NCI-H2227 treated with DMSO at 0.1 percent for 48 hours (cell line): ENCODE data around the gene MRO.
"Not testable (repeated sequence)": the region's sequence is repeated elsewhere in the genome, so short reads cannot be mapped to it uniquely, and the experiment has no call there.

Source experiments
- DNase-seq: peaks from one replicate; lab custom pipeline; 2025; lab: John Stamatoyannopoulos, UW

MRO gene

GRCh38 chr18:50819728-50820378 lies at the start of gene MRO:
Gene MRO (minus strand): TSS chr18:50820016. CDS start chr18:50809400, 10,616 bp downstream.
- DNase-seq = peak; percentile 86

DNA sequence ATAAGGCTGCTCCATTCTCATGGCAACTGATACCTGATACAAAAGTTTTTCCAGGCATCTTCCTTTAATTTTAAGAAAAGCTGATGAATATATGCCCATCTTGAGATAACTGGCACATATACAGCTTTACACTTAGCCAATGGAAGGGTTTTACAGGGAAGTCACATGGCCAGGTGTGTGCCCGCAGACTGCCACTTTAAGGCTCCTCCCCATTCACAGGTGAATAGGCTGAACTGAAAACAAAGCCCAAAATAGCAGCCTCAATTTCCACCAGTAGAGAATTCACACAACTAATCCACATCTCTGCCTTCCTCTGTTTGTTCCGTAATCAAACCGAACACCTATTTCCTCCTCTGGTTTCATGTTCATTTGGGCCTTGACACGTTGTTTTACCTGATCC lies 49.3 kb upstream of the MRO start:
- DNase-seq = no peak

GRCh38 chr18:50866765-50867164 lies 46.9 kb upstream of the MRO start:
- DNase-seq = no peak

- DNase-seq = no peak
Observed at GRCh38 chr18:50863840-50864375, 44.1 kb upstream of the MRO start.

DNA sequence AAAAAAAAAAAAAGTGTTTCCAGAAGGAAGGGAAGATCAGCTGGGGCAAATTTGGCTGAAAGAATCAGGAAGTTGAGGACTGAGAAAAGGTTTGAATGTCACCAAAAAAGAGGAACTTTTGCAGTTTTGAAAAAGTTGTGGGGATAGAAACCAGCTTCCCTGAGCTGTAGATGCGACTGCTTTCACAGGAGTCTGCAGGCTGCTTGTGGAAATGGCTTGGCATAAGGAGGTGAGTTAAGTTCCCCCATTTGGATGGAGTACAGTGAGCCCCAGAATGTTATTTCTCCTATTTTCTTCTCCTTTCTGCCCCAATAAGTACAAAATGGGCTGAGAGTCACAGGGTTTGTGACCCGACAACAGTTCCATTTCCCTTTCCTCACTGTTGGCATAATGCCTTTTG lies 42.6 kb upstream of the MRO start:
- no peak for DNase-seq

DNA sequence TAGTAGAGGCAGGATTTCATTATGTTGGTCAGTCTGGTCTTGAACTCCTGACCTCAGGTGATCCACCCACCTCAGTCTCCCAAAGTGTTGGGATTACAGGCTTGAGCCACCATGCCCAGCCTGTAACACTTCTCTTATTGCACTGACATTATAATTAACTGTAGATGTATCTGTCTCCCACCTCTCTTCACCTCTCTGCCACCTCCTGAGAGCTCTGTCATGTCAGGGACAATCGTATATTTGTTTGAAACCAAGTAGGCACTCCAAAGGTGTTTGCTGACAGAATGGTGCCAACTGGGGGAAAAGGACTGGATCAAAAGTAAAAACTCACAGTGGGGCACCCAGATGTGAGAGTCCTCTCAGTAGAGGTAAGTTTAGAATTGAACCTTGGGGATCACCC lies 41.8 kb upstream of the MRO start:
- no peak for DNase-seq

- no peak for DNase-seq
Observed at GRCh38 chr18:50859793-50860555, 40.2 kb upstream of the MRO start.

- no peak for DNase-seq
Observed at GRCh38 chr18:50857694-50858093, 37.9 kb upstream of the MRO start.

GRCh38 chr18:50857166-50857565 lies 37.4 kb upstream of the MRO start:
- not testable (repeated sequence) for DNase-seq

DNA sequence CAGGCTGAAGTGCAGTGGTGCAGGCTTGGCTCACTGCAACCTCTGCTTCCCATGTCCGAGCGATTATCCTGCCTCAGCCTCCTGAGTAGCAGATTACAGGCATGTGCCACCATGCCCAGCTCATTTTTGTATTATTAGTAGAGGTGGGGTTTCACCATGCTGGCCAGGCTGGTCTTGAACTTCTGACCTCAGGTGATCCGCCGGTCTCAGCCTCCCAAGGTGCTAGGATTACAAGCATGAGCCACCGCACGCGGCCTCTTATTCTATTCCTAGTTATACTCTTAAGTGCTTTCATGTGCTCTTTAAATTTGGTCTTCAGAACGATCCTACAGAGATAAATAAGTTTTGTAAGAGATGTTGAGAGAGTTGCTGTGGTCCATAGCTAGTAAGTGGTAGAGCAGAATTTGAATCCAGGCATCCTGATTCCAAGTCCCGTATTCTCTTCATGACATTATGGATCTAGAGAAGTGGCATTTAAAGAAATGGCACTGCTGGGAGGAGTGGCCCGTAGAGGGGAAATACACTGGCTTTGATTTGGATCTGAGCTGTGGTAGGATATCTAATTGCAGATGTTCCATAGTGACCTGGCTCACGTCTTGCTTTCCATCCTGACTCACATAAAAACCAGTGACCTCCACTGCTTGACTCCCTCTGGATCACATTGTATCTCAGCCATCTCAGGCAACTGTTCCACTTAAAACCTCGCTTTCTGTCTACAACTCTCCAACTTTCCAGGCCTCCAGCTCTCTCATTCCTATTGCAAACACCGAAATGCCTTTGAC lies 36.4 kb upstream of the MRO start:
- DNase-seq = no peak

GRCh38 chr18:50853863-50854271 lies 34.1 kb upstream of the MRO start:
- no peak for DNase-seq

DNA sequence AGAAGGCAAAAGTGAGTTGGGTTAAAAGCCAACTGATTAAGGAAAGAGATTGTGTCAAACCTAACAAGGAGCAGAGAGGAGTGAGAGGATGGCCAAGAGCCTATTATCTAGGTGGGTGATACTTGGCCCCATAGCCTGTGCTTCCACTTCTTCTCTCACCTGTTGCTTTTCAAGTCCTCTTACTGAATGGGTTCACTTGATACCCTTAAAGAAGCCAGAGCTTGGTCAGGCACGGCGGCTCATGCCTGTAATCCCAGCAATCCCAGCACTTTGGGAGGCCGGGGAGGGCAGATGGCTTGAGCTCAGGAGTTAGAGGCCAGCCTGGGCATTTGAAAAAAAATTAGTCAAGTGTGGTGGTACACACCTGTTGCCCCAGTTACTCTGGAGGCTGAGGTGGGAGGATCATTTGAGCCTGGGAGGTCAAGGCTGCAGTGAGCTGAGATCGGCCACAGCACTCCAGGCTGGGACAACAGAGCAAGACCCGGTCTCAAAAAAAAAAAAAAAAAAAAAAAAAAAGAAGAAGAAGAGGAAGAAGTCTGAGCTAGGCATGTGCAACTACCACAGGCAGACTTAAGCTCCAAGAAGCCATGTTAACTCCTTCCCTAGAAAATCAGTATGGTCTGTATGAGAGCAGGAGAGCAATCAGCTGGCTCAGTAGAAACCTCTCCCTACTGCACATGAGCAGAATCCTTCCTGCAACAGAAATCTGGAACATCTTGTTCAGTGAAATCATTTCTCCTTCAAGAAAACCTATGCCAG lies 30.7 kb upstream of the MRO start:
- no peak for DNase-seq

GRCh38 chr18:50849419-50849821 lies 29.6 kb upstream of the MRO start:
- DNase-seq = no peak

DNA sequence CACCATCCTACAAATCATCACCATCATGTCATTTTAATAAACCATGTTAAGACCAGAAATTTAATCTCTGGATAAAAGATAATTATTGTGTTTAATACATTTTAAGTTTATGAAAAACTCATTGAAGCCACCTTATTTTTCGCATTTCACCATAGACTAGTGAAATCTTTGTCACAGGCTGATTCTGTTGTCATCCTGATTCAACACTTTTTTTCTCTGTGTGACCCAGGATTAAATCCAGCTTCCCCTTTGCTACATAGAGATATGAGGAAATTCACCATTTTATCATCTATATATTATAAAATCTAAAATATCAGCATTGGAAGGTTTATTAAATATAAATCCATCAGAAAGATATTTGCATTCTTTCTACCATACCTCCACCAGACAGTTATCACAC lies 29.2 kb upstream of the MRO start:
- DNase-seq = no peak

GRCh38 chr18:50848061-50848551 lies 28.3 kb upstream of the MRO start:
- no peak for DNase-seq

GRCh38 chr18:50847192-50847591 lies 27.4 kb upstream of the MRO start:
- DNase-seq = no peak

DNA sequence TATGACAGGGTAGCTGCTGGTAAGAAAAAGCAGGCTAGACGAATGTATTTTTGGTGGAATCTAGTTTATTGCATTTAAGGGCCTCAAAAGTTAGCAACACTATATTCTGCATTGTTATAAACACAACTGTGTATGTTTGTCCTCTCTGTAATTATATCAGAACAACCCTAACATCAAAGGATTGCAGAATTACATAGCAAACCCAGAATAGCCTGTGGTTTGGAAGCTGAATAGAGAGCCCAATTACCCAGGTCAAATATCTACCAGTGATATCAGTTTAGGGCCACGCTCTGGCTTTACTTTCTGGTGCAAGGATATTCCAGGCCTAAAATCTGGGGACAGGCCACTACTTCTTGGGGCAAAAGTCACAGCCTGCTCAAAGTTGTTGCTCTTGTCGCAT lies 25.1 kb upstream of the MRO start:
- no peak for DNase-seq

- DNase-seq = no peak
Observed at GRCh38 chr18:50844554-50844953, 24.7 kb upstream of the MRO start.

DNA sequence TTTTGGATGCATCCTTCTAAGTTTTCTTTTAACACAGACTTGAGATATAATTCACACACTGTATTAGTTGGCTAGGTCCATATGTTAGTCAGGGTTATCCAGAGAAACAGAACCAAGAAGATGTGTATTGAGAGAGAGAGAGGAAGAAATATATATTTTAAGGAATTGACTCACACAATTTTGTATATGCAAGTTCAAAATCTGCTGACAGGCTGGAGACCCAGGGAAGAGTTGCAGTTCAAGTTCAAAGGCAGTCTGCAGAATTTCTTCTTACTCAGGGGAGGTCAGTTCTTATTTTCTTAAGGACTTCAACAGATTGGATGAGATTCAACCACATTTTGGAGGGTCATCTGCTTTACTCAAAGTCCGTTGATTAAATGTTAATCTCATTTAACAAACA lies 23.0 kb upstream of the MRO start:
- DNase-seq = no peak

GRCh38 chr18:50839996-50840395 lies 20.2 kb upstream of the MRO start:
- no peak for DNase-seq

GRCh38 chr18:50839341-50839740 lies 19.5 kb upstream of the MRO start:
- no peak for DNase-seq

- DNase-seq = no peak
Observed at GRCh38 chr18:50836521-50836957, 16.7 kb upstream of the MRO start.
